ELF-1 (cell line): ENCODE results near the gene RING1.

ENCODE experiments used
- DNase-seq: peaks from one replicate; pipeline ENCODE4 v3.0.0-alpha.2; 2016; ENCODE audit warnings: low read depth, low spot score

Gene RING1

DNA sequence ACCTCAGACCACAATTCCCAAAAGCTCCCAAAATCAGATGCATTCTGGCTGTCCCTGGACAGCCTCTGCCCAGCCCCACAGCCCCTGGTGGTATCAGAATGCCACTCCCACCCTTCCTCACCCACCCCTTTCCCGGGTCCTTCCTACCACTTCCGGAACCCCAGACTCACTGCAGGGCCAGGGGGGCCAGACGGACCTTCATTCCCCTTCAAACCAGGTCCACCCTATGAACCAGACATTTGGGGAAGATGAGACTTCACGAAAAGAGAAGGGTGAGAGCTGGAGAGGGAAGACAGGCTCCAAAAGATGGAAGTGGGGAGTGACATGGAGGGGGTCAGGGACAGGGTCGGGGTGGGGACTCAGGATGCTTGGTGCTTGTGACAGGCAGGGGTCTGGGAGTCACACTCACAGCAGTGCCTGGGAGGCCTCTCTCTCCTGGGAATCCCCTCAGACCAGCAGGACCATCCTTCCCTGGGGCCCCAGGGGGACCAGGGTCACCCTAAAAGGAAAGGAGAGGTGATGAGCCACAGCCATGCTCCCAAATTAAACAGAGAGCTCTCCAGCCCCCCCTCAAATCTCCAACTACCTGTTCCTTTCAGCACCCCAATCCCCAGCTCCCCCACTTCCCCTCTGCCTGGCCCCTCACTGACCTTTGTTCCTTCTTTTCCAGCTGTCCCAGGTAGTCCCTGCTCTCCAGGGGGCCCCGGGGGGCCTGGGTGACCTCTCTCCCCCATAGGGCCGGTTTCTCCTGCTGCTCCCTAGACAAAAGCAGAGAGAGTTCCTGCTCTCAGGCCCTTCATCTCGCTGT lies 36.2 kb upstream of the RING1 start:
- no peak for DNase-seq

DNA sequence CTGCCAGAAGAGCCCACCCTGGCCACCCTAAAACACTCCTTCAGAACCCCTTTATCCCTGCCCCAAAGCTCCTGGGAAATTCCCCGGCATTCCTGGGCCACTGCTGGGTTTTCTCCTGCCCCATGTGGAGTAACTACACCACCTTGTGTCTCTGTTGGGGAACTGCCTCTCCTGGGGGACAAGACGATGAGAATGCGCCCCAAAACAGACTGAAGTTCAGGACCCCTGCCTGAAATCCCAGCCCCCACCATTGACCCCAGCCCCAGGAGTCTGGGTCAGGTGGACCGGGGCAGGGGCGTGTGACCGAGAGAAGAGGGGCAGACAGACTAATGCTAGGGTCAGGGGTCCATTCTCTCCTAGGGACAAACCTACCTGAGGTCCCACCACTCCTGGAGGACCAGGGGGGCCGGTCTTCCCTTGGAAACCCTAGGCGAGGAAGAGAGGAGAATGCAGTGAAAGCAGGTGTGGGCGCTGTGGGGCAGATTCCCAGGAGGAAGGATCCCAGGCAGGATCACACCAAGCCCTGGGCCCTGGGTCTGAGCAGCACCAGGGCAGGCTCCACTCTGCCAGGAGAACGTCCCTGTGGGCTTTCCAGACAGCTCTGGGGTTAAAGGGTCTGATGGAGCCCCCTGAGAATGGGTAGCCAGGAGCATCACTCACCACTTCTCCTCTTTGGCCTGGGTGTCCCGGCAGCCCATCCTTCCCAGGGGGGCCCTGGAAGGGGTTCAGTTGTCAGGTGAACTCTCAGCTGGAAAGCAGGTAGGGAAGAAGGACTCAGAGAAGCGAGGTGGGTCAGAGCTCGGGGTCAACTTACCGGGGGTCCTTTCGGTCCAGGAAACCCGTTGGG lies 35.4 kb upstream of the RING1 start:
- DNase-seq, result no peak

DNA sequence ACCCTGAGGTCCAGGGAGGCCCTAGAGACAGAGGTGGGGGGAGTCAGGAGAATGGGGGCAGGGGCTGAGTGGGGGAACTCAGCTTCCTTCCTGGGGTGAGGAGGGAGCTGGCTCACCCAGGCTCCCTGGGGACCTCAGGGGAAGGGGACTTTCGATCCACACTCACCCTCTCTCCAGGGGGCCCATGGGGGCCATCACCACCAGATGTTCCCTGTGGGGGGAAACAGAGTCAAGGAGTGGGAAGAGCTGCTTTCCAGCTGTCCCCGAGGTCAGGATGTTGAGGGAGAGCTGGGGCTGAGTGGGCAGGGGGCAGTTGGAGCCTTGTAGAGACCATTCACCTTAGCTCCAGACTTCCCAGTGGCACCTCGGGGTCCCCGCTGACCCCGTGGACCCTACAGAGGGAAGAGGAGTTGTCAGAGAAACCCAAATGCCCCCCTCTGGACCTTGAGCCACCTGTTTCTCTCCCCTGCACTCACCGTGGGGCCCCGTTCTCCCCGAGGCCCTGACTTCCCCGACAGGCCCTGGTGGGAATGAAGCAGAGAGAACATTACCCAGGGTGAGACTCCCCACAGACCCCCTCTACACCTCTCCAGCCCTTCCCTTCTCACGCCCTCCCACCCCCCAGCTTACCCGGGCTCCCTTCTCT lies 34.6 kb upstream of the RING1 start:
- no peak for DNase-seq

DNA sequence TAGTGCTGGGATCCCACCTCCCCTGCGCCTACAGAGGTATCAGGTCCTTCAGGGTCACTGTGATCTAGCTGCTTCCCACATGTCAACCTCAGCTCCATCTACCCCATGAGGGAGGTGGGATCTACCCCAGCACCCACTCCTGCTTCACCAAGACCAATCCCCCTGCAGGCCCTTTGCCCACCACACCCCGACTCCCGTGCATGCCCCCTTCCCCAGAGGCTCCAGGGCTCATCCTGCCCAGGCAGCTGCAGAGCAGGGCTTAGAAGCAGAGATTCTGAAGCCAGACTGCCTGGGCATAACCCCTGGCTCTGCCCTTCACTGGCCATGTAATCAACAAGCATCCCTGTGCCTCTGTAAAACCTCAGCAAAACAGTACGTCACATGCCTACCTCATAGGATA lies 33.5 kb upstream of the RING1 start:
- no peak for DNase-seq

DNA sequence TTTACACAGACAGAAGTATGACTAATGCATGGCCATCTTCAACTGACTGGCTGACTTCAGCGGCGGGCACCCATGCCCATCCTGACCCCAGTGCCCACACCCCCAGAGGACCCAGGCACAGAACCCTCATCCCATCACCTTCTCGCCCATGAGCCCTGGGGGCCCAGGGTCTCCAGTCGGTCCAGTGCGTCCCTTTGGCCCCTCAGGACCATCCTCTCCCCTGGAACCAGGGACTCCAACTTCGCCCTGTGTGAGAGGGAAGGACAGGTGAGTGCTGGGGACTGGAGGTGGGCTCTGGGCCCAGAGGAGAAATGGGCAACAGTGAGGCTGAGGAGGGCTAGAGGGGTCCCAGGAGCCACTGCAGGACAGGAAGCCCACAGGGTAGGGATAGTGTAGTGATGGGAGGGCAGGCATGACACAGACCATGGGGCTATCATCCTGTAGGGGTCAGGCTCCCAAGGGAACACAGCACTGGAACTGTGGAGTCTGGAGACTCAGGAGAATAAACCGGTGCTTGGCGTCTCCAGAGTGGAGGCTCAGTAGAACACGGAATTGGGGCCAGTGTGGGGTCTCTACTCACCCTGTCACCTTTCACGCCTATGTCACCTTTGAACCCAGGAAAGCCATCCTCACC lies 32.7 kb upstream of the RING1 start:
- no peak for DNase-seq

DNA sequence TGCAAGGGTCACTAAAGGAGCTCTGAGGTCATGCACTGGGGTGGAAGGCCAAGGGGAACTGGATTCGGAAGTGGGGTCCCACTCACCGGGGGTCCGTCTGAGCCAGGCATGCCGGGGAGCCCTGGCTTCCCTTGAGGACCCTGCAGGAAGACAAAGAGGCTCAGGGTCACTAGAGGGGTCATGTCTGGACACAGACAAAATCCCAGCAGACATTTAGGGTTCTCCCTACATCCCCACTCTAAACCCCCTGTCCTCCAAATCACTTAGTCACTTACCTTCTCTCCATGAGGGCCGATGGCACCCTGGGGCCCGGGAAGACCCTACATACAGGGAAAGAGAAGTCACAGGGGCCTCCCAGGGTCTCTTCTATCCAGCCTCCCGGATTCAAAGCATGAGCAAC lies 31.4 kb upstream of the RING1 start:
- DNase-seq, result no peak

DNA sequence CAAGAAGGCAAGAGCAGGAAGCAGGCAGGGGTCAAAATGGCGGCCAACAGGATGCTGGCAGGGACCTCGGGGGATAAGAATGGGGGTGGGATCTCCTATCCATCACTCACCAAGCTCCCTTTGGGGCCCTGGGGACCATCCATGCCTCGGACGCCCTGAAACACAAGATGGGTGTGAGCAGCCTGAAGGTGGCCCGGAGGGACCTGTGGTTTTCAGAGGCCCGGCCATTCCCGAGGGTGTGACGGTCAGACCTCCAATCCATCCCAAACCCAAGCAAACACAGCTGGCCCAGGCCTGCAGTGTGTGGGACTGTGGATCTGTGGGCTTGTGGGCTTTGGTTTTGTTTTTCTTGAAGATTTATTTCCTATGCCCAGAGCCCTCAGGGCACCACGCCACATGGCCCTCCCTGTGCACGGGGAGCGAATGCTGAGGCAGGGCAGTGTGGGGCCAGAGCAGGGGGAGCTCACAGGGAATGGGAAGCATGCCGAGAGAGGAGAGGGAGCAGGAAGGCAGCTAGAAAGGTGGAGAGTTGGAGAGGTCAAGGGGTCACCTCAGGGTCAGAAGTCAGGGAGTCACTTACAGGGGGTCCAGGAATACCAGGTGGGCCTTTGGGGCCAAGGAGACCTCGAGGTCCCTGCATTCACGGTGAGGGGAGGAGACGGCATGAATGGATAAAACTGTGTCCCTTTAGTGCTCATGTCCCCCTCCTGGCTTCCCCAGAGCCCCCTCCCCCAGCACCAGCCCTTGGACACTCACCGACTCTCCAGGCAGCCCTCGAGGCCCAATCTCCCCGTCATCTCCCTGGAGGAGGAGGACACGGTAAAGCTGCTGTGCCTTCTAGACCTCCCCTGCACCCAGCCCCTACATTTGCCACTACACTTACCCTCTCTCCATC lies 30.5 kb upstream of the RING1 start:
- DNase-seq, result no peak

DNA sequence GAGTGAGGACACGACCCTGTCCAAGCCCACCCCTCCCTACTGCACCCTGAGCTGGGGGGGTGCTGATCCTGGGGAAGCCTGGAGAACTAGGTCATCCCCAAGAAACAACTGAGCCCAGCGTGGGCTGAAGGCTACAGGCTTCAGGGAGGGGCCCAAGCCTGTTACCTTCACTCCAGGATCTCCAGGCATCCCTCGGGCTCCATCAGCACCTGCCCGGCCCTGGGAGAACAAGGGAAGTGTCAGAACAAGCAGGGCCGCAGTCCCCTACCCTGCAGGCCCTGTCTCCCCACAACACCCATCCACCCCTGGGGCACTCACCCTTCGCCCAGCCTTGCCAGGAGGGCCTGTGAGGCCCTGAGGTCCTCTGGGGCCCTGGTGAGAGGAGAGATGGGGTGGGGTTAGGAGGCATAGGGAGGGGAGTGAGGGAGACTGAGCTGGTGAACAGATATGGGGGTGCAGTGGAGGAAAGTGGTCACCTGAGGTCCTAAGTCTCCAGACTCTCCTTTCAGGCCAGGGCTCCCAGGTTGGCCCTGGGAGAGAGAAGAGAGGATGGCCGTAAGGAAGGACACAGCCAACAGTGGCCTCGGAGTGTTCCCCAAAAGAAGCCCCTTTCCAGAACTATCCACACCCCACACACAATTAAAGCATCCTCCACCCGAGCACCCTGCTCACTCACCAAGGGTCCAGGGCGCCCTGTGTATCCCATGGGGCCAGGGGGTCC lies 29.4 kb upstream of the RING1 start:
- DNase-seq, result no peak

DNA sequence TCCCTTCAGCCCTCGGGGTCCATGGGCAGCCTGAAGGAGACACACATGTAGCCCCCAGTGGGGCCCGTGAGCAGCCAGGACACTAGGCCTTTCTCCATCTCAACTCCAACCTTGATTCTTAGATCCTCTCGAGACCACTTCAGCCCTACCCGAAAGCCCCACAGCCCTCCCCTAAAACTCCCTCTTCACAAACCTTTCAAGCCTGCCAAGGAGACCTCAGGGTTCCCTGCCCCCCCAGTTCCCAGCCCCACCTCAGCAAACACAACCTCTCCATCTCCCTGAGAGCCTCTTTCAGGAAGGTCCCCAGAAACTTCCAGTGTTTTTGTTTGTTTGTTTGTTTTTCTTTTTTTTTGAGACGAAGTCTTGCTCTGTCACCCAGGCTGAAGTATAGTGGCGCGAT lies 27.2 kb upstream of the RING1 start:
- DNase-seq, result no peak

DNA sequence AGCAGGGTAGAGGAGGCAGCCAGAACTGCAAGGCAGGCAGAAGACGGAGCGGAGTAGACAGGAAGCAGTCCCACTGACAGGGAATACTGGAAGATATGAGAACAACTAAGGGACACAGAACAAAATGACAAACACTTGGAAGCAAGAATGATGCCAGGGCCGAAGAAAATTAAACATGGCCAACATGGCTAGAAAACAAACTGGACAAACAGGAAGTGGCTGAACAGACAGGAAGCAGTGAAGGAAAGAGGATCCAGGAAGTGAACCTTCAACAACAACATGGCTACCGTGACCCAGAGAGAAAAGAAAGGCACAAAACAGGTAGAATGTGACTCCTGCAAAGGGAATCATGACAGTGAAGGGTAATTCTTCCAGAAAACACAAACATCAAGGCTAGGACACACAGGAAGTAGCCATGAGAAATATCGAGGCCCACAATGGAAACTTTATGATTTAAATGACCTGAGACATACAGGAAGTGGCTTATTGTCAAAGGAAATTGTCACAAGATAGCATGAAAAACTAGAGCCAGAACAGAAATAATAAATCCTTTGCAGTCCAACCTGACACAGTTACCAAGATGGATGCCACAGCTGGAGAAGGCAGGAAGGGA lies 25.1 kb upstream of the RING1 start:
- no peak for DNase-seq

DNA sequence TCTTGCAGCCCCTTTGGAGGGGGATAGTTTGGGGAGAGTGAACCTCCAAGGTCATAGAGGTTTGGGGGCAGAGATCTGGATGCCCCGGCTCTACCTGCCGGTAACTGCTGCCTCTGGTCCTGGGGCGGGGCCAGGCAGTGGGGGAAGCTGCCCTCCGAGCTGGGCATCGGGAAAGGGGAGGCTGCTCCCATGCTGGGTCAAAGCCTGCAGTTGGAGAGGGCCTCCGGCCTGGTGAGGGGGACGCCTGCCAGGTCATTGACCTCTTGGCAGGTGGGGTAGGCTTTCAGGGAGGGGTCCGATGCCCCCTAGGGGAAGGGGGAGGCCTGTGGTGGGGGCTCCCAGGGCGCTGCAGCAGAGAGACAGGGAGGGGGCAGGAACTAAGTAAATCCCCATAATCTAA lies 23.1 kb upstream of the RING1 start:
- DNase-seq, result no peak

DNA sequence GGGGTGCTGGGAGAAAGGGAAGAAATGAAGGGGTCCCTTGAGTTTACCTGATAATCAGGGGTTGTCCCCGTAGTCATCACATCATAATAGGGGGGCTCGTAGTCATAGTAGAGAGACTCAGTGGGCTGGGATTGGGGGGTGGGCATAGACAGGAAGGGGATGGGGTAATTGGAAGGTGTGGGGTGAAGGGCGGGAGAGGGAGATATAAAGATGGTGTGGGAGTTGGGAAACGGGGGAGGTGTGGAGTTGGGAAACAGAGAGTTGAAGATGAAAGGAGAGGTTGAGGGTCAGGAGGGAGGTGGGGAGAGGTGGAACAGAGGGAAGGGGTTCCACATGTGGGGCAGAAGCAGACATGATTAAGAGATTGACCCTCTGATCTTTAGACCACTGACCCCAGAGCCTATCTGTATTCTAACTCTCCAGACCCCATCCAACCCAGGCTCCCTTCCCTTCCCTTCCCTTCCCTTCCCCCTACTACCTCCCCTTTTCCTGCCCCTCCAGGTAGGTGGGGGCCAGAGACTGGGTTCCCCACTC lies 22.6 kb upstream of the RING1 start:
- DNase-seq, result no peak

DNA sequence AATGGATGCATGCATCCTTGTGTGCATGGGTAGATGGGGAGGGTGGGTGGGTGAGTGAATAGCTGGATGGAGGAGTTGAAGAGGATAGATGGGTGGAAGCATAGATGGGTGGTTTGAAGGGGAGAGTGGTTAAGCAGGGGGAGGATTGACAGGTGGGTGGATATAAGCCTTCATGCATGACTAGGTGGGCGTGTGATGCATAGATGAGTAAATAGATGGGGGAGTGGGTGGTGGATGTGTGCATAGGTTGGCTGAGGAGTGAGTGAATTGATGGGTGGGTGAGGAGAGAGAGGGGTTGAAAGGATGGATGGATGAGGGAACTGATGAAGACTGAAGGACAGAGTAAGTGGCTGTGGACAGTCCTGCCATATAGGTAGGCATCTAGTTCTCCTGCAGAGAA lies 20.5 kb upstream of the RING1 start:
- DNase-seq, result no peak

DNA sequence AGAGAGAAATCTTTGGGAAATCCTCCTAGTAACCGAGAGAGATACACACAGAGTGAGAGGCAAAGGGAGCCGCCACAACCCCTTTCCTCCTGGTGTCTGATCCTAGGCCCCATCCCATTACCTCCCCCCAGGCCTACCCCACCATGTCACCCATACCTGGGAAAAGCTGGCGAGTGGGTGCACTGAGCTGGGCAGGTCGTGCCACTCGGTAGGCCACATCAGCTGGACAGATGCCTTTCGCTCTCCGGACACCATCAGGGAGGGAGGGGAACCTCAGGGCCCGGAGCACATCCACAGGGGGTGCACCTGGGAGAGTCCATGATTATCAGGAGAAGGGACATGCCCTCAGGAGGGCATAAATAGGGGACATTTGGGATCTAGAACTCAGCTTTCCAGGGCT lies 19.1 kb upstream of the RING1 start:
- no peak for DNase-seq

DNA sequence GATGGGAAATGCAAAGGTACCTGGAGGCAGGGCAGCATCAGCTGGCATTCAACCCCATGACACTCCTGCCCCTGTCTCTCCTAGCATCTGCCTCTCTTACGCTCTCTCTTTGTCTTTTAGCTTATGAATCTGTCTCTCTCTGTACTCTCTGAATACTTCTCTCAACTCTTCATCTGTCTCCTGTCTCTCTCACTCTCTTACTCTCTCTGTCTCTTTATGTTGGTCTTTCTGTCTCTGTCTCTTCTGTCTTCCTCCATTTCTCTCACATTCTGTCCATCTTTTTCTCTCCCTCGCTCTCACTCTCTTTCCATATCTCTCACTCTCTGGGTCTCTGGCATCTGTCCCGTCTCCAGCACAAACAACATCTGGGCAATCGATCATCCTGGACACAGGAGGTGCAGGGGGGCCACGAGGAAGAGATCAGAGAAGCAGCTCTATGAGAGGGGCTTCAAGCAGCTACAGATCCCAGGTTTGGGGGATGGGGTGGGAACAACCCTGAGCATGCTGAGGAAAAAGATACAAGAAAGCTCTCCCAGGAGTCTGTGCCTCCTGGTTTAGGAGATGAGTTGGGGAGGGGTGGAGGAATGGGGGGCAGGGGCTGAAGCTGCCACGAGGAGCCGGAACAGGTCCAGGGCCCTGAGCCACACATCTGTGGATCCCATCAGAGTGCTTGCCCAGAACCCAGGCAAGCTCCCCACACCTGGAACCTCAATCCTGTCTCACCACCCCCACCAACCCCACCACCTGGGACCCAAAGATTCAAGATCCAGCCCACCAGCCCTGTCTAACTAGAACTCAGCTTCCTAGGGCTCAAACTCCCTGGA lies 18.5 kb upstream of the RING1 start:
- no peak for DNase-seq

DNA sequence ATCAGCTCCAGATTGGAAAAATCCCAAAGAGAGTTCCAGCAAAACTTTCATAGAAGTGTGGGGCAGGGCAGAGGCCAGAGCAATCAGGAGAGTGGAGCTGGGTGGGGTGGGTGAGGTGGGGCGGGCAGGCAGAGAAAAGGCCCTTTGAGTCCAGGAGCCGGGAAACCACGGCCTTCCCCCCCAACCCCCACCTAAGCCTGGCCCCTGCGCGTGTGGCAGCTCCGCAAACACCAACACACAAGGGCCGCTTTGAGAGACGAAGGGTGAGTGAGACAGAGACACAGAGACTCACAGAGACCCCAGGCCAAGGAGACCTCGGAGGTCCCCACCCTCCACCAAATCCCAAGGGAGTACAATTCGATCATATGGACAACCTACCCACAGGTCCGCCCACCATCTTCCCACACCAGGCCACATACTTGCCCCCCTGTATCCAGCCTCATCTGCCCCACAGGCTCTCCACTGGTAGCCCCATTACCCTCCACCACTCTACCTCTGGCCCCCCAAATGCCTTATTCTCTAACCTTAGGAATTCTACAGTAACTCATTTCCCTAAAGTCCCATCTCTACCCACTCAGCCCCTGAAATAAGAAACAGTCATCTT lies 17.7 kb upstream of the RING1 start:
- no peak for DNase-seq

DNA sequence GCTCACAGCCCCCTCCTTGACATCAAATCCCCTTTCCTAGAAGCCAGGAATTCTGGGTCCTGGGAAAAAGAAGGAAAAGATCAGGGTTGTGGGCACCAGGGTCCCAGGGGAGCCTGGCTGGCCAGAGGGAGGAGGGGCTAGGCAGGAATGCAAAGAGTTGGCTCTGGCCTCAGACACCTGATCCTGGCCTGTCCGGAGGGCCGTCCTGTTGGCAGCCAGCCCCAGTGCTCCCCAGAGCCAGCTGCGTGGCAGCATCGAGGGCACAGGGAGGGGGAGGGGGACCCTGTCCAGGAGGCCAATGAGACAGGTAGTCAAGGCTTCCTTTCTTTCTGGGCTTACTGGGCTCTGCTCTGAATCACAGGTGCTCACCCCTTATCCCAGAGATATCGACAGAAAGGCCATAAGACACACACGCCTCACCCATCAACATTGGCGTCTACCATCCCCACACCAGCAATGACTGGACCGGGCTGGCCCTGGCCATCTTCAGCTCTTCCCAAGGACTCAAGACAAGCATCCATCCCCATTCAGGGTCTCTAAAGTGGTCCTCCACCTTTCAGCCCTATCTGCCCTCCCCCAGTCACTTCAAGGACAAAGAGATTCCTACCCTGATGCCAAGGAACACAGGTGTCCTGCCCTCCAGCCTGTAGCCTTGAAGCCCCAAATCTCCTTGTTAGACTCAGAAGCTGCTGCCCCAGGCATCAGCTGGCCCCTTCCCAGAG lies 16.8 kb upstream of the RING1 start:
- DNase-seq, result no peak
